HPDE6-E6E7 (cell line): ENCODE results near the gene WASL.

ENCODE experiments used
- DNase-seq: peaks from one replicate; pipeline ENCODE4 v3.0.0; 2011; ENCODE audit warnings: missing footprints; ENCODE audit errors: extremely low spot score

WASL gene

GRCh38 chr7:123633553-123633952, 115.2 kb downstream of the WASL start:
- DNase-seq: no peak

GRCh38 chr7:123632808-123633207, 116.0 kb downstream of the WASL start:
- no peak for DNase-seq
